OCI-LY7 (cell line): ENCODE results near the gene TOB2. TPM values are rescaled to one million over a fixed set of nuclear protein-coding genes. Genes with fewer than 3 reads are reported as not detected.

Source experiments
- BruUV-seq: library from RNA; stranded (reverse); fragments of 400-500 nt; replicated peaks from 2 replicates; lab custom pipeline; 2021; lab: Mats Ljungman, UMichigan
- CTCF ChIA-PET: fragments of 300-600 bp; sonication (Branson Sonifier 250); formaldehyde crosslinking; loops from one replicate; lab custom pipeline; 2022; ENCODE audit warnings: antibody characterized with exemption; ENCODE audit not compliant: unreplicated experiment; lab: Charles Lee
- POLR2A ChIA-PET: fragments of 300-600 bp; sonication (Branson Sonifier 250); formaldehyde crosslinking; loops from one replicate; lab custom pipeline; 2022; ENCODE audit warnings: antibody characterized with exemption; lab: Charles Lee
- DNase-seq: peaks from one replicate; pipeline ENCODE4 v3.0.0-alpha.2; 2015; ENCODE audit warnings: low spot score
- H2AFZ ChIP-seq: fragments of 200-600 bp; sonication (generic), shearing (Covaris generic); 2 replicates; pipeline ENCODE4 v1.6.1; 2014; ENCODE audit warnings: mild to moderate bottlenecking, antibody characterized with exemption, low read length, moderate library complexity
- H3K27ac ChIP-seq: fragments of 200-600 bp; sonication (generic); 2 replicates; pipeline ENCODE4 v1.5.1; 2014; ENCODE audit warnings: mixed run types, low read depth, mild to moderate bottlenecking, moderate library complexity, low read length, inconsistent platforms; ENCODE audit not compliant: poor library complexity, severe bottlenecking
- H3K36me3 ChIP-seq: fragments of 200-600 bp; sonication (generic); 2 replicates; pipeline ENCODE4 v1.6.1; 2014; ENCODE audit warnings: mild to moderate bottlenecking, antibody characterized with exemption, low read length, moderate library complexity, mixed read lengths; ENCODE audit not compliant: insufficient read depth
- H3K4me1 ChIP-seq: fragments of 200-600 bp; sonication (generic); 2 replicates; pipeline ENCODE4 v1.5.1; 2014; ENCODE audit warnings: mild to moderate bottlenecking, low read length; ENCODE audit not compliant: insufficient read depth, poor library complexity, severe bottlenecking
- H3K4me2 ChIP-seq: fragments of 200-600 bp; sonication (generic); 2 replicates; pipeline ENCODE4 v1.6.1; 2014; ENCODE audit warnings: mild to moderate bottlenecking, low read length
- H3K4me3 ChIP-seq: fragments of 200-600 bp; sonication (generic); 2 replicates; pipeline ENCODE4 v1.5.1; 2014; ENCODE audit warnings: mild to moderate bottlenecking, low read depth, low read length; ENCODE audit not compliant: poor library complexity, severe bottlenecking
- H3K79me2 ChIP-seq: fragments of 200-600 bp; sonication (generic); 2 replicates; pipeline ENCODE4 v1.6.1; 2016; ENCODE audit warnings: low read depth, mild to moderate bottlenecking, low read length, moderate library complexity, mixed read lengths; ENCODE audit not compliant: insufficient read depth
- H3K9me2 ChIP-seq: fragments of 200-600 bp; sonication (generic); 2 replicates; pipeline ENCODE4 v1.6.1; 2016; ENCODE audit warnings: mild to moderate bottlenecking, low read length, mixed read lengths; ENCODE audit not compliant: insufficient read depth
- H3K9me3 ChIP-seq: fragments of 200-600 bp; sonication (generic); 2 replicates; pipeline ENCODE4 v1.6.1; 2014; ENCODE audit warnings: mild to moderate bottlenecking, mixed run types, low read length, mixed read lengths
- H4K20me1 ChIP-seq: fragments of 200-600 bp; sonication (generic); 2 replicates; pipeline ENCODE4 v1.6.1; 2014; ENCODE audit warnings: mild to moderate bottlenecking, antibody characterized with exemption, low read length, moderate library complexity, mixed read lengths; ENCODE audit not compliant: insufficient read depth
- EZH2phosphoT487 ChIP-seq: fragments of 200-600 bp; sonication (generic); IDR thresholded peaks from 2 replicates; pipeline ENCODE4 v1.6.1; 2018; ENCODE audit warnings: low read depth, borderline replicate concordance, mild to moderate bottlenecking, mixed run types, antibody characterized with exemption, low read length, moderate library complexity, mixed read lengths
- intact Hi-C: fragments of 100-400 bp; cut with micrococcal nuclease; formaldehyde crosslinking; loops from one replicate; pipeline ENCODE4 v1.10.0; 2022; ENCODE audit not compliant: unreplicated experiment
- total RNA-seq, 2 experiments: library from RNA; depleted of rRNA in 1 of 2; stranded (reverse); fragments of >200 nt in 1 of 2; shearing (Covaris generic) in 1 of 2; gene quantifications; 2 replicates each; pipeline ENCODE4 v1.2.3, GENCODE V29; 2014 to 2022
- TF ChIP-seq, protein P1 (sequence below): fragments of 200-600 bp; sonication (generic); conservative IDR thresholded peaks from 2 replicates; pipeline ENCODE4 v1.5.1; 2014; ENCODE audit warnings: mild to moderate bottlenecking, antibody characterized with exemption, low read length, moderate library complexity, mixed read lengths

The TOB2 gene
- total RNA-seq, 2 experiments from 2014 or later = 13.5 to 27.0 TPM

DNA sequence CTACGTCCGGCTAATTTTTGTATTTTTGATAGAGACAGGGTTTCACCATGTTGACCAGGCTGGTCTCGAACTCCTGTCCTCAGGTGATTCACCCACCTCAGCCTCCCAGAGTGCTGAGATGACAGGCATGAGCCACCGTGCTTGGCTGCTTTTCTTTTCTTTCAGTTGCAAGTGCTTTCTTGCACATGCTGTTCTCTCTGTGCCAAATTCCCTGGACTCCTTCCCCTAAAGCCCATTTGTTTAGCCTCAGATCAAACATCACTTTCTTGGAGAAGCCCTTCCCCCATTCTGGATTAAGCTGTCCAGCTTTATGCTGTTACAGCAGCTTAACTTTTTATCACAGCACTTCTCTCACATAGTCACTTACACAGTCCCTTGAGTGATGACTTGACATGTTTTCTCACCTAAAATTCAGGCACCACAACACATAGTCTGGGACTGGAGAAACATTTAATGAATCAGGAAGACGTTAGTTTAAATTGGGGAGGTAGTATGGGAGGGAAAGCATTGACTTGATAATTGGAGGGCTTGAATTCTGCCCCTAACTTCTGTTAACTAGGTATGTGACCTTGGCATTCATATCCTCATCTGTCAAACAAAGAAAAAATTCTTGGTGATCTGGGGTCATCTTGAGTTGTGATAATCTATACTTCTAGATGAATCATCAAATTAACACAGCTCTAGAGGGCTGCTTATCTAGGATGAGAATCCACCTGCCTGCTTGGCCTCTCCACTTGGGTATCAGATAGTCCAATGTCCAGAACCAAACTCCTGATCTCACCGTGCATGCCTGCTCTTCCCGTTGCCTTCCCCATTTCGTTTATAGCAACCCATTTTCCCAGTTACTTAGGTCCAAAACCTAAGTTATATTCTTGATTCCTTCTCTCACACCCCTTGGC, 40.7 kb upstream of the TOB2 start:
- H3K36me3 ChIP-seq = peaks cover 63% of the 10 kb centered on the region
- H3K79me2 ChIP-seq = peaks cover 95% of the 10 kb centered on the region
- H3K4me1 ChIP-seq = peaks cover 4% of the 10 kb centered on the region
- H3K4me3 ChIP-seq = no peak overlapping the region
- no peaks in the 10 kb centered on the region for H3K9me3 ChIP-seq
- H3K9me2 ChIP-seq = no peaks in the 10 kb centered on the region
- no peak overlapping the region for H3K27ac ChIP-seq
- no TSS peak for BruUV-seq
- no peak for TF ChIP-seq EZH2phosphoT487
- TF ChIP-seq, protein P1, sequence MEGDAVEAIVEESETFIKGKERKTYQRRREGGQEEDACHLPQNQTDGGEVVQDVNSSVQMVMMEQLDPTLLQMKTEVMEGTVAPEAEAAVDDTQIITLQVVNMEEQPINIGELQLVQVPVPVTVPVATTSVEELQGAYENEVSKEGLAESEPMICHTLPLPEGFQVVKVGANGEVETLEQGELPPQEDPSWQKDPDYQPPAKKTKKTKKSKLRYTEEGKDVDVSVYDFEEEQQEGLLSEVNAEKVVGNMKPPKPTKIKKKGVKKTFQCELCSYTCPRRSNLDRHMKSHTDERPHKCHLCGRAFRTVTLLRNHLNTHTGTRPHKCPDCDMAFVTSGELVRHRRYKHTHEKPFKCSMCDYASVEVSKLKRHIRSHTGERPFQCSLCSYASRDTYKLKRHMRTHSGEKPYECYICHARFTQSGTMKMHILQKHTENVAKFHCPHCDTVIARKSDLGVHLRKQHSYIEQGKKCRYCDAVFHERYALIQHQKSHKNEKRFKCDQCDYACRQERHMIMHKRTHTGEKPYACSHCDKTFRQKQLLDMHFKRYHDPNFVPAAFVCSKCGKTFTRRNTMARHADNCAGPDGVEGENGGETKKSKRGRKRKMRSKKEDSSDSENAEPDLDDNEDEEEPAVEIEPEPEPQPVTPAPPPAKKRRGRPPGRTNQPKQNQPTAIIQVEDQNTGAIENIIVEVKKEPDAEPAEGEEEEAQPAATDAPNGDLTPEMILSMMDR = no peak
- DNase-seq = no peak
- peaks cover 28% of the 10 kb centered on the region for H4K20me1 ChIP-seq
- H3K4me2 ChIP-seq = no peak overlapping the region
- ChIA-PET POLR2A (no interaction called here), CTCF (no interaction called here)
- intact Hi-C loops = no loop called here
- H2AFZ ChIP-seq = no peak overlapping the region

- POLR2A ChIA-PET = no interaction called here
- Histone ChIP-seq H3K4me2 (no peak overlapping the region), H3K9me3 (no peaks in the 10 kb centered on the region), H3K79me2 (peaks cover 95% of the 10 kb centered on the region), H3K9me2 (no peaks in the 10 kb centered on the region), H3K4me3 (no peak overlapping the region), H3K4me1 (peaks cover 23% of the 10 kb centered on the region), H2AFZ (no peak overlapping the region), H3K36me3 (peaks cover 58% of the 10 kb centered on the region), H4K20me1 (peaks cover 34% of the 10 kb centered on the region), H3K27ac (no peak overlapping the region)
- TF ChIP-seq EZH2phosphoT487 = no peak
- TF ChIP-seq, protein P1 = no peak
- intact Hi-C loops = no loop called here
- no TSS peak for BruUV-seq
- DNase-seq = no peak
- CTCF ChIA-PET = no interaction called here
Measured at GRCh38 chr22:41485033-41485432, 38.4 kb upstream of the TOB2 start.
